MM.1S (cell line): ENCODE data around the gene PTTG1IP.

Experiments used
- DNase-seq: peaks from one replicate; pipeline ENCODE4 v3.0.0-alpha.2; 2015
- H2AFZ ChIP-seq: fragments of 300-600 bp; sonication (generic); 2 replicates; pipeline ENCODE4 v1.6.0; 2016; ENCODE audit warnings: antibody characterized with exemption, low read length
- H3F3A ChIP-seq: fragments of 300-600 bp; sonication (generic); 2 replicates; pipeline ENCODE4 v1.6.1; 2016; ENCODE audit warnings: mild to moderate bottlenecking, antibody characterized with exemption, low read length, moderate library complexity, mixed read lengths; ENCODE audit not compliant: insufficient read depth
- H3K27ac ChIP-seq: fragments of 300-600 bp; sonication (generic); 2 replicates; pipeline ENCODE4 v1.5.1; 2016; ENCODE audit warnings: mild to moderate bottlenecking, low read length
- H3K27me3 ChIP-seq: fragments of 300-600 bp; sonication (generic); replicated peaks from 2 replicates; pipeline ENCODE4 v1.6.0; 2016; ENCODE audit warnings: low read length; ENCODE audit not compliant: insufficient read depth
- H3K36me3 ChIP-seq: fragments of 300-600 bp; sonication (generic); replicated peaks from 2 replicates; pipeline ENCODE4 v1.6.1; 2016; ENCODE audit warnings: mild to moderate bottlenecking, low read length, mixed read lengths; ENCODE audit not compliant: insufficient read depth
- H3K4me1 ChIP-seq: fragments of 300-600 bp; sonication (generic); 2 replicates; pipeline ENCODE4 v1.6.1; 2016; ENCODE audit warnings: low read length, mixed read lengths
- H3K4me2 ChIP-seq: fragments of 300-600 bp; sonication (generic); 2 replicates; pipeline ENCODE4 v1.6.0; 2016; ENCODE audit warnings: low read depth, low read length
- H3K4me3 ChIP-seq: fragments of 300-600 bp; sonication (generic); 2 replicates; pipeline ENCODE4 v1.5.1; 2016; ENCODE audit warnings: low read length, mixed read lengths
- H3K79me2 ChIP-seq: fragments of 300-600 bp; sonication (generic); 2 replicates; pipeline ENCODE4 v1.6.1; 2016; ENCODE audit warnings: mixed run types, low read length, mixed read lengths
- H3K9ac ChIP-seq: fragments of 300-600 bp; sonication (generic); 2 replicates; pipeline ENCODE4 v1.6.1; 2016; ENCODE audit warnings: low read length, mixed read lengths
- H3K9me2 ChIP-seq: fragments of 300-600 bp; sonication (generic); replicated peaks from 2 replicates; pipeline ENCODE4 v1.6.1; 2016; ENCODE audit warnings: mild to moderate bottlenecking, low read length, mixed read lengths; ENCODE audit not compliant: insufficient read depth
- H3K9me3 ChIP-seq: fragments of 300-600 bp; sonication (generic); replicated peaks from 2 replicates; pipeline ENCODE4 v1.6.1; 2016; ENCODE audit warnings: mild to moderate bottlenecking, low read length, mixed read lengths; ENCODE audit not compliant: insufficient read depth
- H4K20me1 ChIP-seq: fragments of 300-600 bp; sonication (generic); 2 replicates; pipeline ENCODE4 v1.6.1; 2016; ENCODE audit warnings: mild to moderate bottlenecking, low read length, moderate library complexity, mixed read lengths; ENCODE audit not compliant: insufficient read depth
- EZH2 ChIP-seq: fragments of 300-600 bp; sonication (generic); optimal IDR thresholded peaks from 2 replicates; pipeline ENCODE3; 2017; ENCODE audit warnings: low read depth, mild to moderate bottlenecking, antibody characterized with exemption, low read length, mixed read lengths
- EZH2phosphoT487 ChIP-seq: fragments of 300-600 bp; sonication (generic); IDR thresholded peaks from 2 replicates; pipeline ENCODE4 v1.6.1; 2018; ENCODE audit warnings: antibody characterized with exemption, low read length
- TF ChIP-seq, protein P1 (sequence below): fragments of 300-600 bp; sonication (generic); IDR thresholded peaks from 2 replicates; pipeline ENCODE4 v1.5.1; 2016; ENCODE audit warnings: antibody characterized with exemption, low read length, mixed read lengths

PTTG1IP gene

GRCh38 chr21:44907966-44908895 lies 34.7 kb upstream of the PTTG1IP start:
- H2AFZ ChIP-seq = no peak overlapping the region
- H3K27ac ChIP-seq = no peak overlapping the region
- TF ChIP-seq EZH2 (peak; percentile 6), EZH2phosphoT487 (no peak)
- DNase-seq = no peak
- H3K9me2 ChIP-seq = no peaks in the 10 kb centered on the region
- H3K27me3 ChIP-seq = peaks cover 94% of the 10 kb centered on the region
- no peak overlapping the region for H3K9ac ChIP-seq
- no peaks in the 10 kb centered on the region for H3K36me3 ChIP-seq
- peak overlapping the region; percentile 24; the same call in 1 of the 2 replicates for H3K4me2 ChIP-seq
- H3K79me2 ChIP-seq = no peaks in the 10 kb centered on the region
- no peaks in the 10 kb centered on the region for H3K9me3 ChIP-seq
- H3K4me3 ChIP-seq = no peak overlapping the region
- H3F3A ChIP-seq = no peaks in the 10 kb centered on the region
- no peaks in the 10 kb centered on the region for H3K4me1 ChIP-seq
- H4K20me1 ChIP-seq = no peaks in the 10 kb centered on the region

GRCh38 chr21:44907225-44907965 lies 33.9 kb upstream of the PTTG1IP start:
- H3K4me1 ChIP-seq = no peaks in the 10 kb centered on the region
- no peaks in the 10 kb centered on the region for H3F3A ChIP-seq
- H3K27ac ChIP-seq = no peak overlapping the region
- H3K9me2 ChIP-seq = no peaks in the 10 kb centered on the region
- H3K9ac ChIP-seq = no peak overlapping the region
- no peaks in the 10 kb centered on the region for H4K20me1 ChIP-seq
- no peak for DNase-seq
- no peak overlapping the region for H2AFZ ChIP-seq
- no peaks in the 10 kb centered on the region for H3K79me2 ChIP-seq
- no peaks in the 10 kb centered on the region for H3K36me3 ChIP-seq
- TF ChIP-seq EZH2phosphoT487 (0 out of 2 replicates have a peak, but pooled peaks have one; percentile 23), EZH2 (no peak)
- H3K9me3 ChIP-seq = no peaks in the 10 kb centered on the region
- H3K27me3 ChIP-seq = peaks cover 98% of the 10 kb centered on the region
- peak overlapping the region; percentile 24; the same call in 1 of the 2 replicates for H3K4me2 ChIP-seq
- no peak overlapping the region for H3K4me3 ChIP-seq

GRCh38 chr21:44905728-44906090 lies 32.2 kb upstream of the PTTG1IP start:
- H3K27me3 ChIP-seq = peaks cover 98% of the 10 kb centered on the region
- no peaks in the 10 kb centered on the region for H3K36me3 ChIP-seq

More at GRCh38 chr21:44905728-44906090, 32.2 kb upstream of the PTTG1IP start:
- Histone ChIP-seq H3F3A (no peaks in the 10 kb centered on the region), H4K20me1 (no peaks in the 10 kb centered on the region), H3K9me3 (no peaks in the 10 kb centered on the region), H2AFZ (no peak overlapping the region), H3K4me3 (no peak overlapping the region), H3K9ac (no peak overlapping the region), H3K4me2 (no peak overlapping the region), H3K9me2 (no peaks in the 10 kb centered on the region), H3K79me2 (no peaks in the 10 kb centered on the region), H3K4me1 (no peaks in the 10 kb centered on the region), H3K27ac (no peak overlapping the region)
- TF ChIP-seq EZH2 = no peak
- TF ChIP-seq, protein P1, sequence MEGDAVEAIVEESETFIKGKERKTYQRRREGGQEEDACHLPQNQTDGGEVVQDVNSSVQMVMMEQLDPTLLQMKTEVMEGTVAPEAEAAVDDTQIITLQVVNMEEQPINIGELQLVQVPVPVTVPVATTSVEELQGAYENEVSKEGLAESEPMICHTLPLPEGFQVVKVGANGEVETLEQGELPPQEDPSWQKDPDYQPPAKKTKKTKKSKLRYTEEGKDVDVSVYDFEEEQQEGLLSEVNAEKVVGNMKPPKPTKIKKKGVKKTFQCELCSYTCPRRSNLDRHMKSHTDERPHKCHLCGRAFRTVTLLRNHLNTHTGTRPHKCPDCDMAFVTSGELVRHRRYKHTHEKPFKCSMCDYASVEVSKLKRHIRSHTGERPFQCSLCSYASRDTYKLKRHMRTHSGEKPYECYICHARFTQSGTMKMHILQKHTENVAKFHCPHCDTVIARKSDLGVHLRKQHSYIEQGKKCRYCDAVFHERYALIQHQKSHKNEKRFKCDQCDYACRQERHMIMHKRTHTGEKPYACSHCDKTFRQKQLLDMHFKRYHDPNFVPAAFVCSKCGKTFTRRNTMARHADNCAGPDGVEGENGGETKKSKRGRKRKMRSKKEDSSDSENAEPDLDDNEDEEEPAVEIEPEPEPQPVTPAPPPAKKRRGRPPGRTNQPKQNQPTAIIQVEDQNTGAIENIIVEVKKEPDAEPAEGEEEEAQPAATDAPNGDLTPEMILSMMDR = no peak
- no peak for TF ChIP-seq EZH2phosphoT487
- DNase-seq = no peak
